ENCODE measurements around the gene DPP7.

DPP7 gene

GRCh38 chr9:137110147-137110910, 4.2 kb downstream of the DPP7 start:
- H3K4me3 ChIP-seq (replicated peaks in 1 of 2; ENCODE audit: low read depth in 2 of 2, low read length in 2 of 2), result no peak overlapping the region
- no peak for DNase-seq (ENCODE audit: low read depth in 2 of 2)
- no peak for TF ChIP-seq CTCF (IDR thresholded peaks at IDR 0.05; ENCODE audit: low read depth, low read length)

GRCh38 chr9:137109250-137110146, 5.0 kb downstream of the DPP7 start:
- no peak for DNase-seq (ENCODE audit: low read depth in 2 of 2)
- H3K4me3 ChIP-seq (replicated peaks in 1 of 2; ENCODE audit: low read depth in 2 of 2, low read length in 2 of 2), result no peak overlapping the region
- no peak for TF ChIP-seq CTCF (IDR thresholded peaks at IDR 0.05; ENCODE audit: low read depth, low read length)

- TF ChIP-seq CTCF (IDR thresholded peaks at IDR 0.05; ENCODE audit: low read depth, low read length), result no peak
- H3K4me3 ChIP-seq (replicated peaks in 1 of 2; ENCODE audit: low read depth in 2 of 2, low read length in 2 of 2), result no peak overlapping the region
- no peak for DNase-seq (ENCODE audit: low read depth in 2 of 2)
Measured at GRCh38 chr9:137108608-137109249, 5.8 kb downstream of the DPP7 start.

- no peak for DNase-seq (ENCODE audit: low read depth in 2 of 2)
- H3K4me3 ChIP-seq (replicated peaks in 1 of 2; ENCODE audit: low read depth in 2 of 2, low read length in 2 of 2), result no peak overlapping the region
- TF ChIP-seq CTCF (IDR thresholded peaks at IDR 0.05; ENCODE audit: low read depth, low read length), result no peak
Measured at GRCh38 chr9:137107982-137108381, 6.6 kb downstream of the DPP7 start.

GRCh38 chr9:137107312-137107921, 7.1 kb downstream of the DPP7 start:
- DNase-seq (ENCODE audit: low read depth in 2 of 2), result no peak
- no peak for TF ChIP-seq CTCF (IDR thresholded peaks at IDR 0.05; ENCODE audit: low read depth, low read length)
- H3K4me3 ChIP-seq (replicated peaks in 1 of 2; ENCODE audit: low read depth in 2 of 2, low read length in 2 of 2), result no peak overlapping the region

- H3K4me3 ChIP-seq (replicated peaks in 1 of 2; ENCODE audit: low read depth in 2 of 2, low read length in 2 of 2), result no peak overlapping the region
- no peak for TF ChIP-seq CTCF (IDR thresholded peaks at IDR 0.05; ENCODE audit: low read depth, low read length)
- DNase-seq (ENCODE audit: low read depth in 2 of 2), result no peak
Measured at GRCh38 chr9:137106662-137107250, 7.8 kb downstream of the DPP7 start.

Measured in cardiac fibroblast (primary cell).